GM21381 (cell line): ENCODE data around the gene FLT4.

ENCODE experiments used
- ATAC-seq: cut with Tn5 transposase; IDR thresholded peaks from one replicate; pipeline ENCODE4 v1.9.1; 2021; ENCODE audit warnings: mild to moderate bottlenecking, moderate library complexity; ENCODE audit not compliant: unreplicated experiment

The FLT4 gene

GRCh38 chr5:180609386-180609785 is 40.0 kb downstream of the FLT4 start:
- ATAC-seq: no peak

- no peak for ATAC-seq
Observed at GRCh38 chr5:180608572-180609310, 40.7 kb downstream of the FLT4 start.

GRCh38 chr5:180607861-180608571 is 41.4 kb downstream of the FLT4 start:
- ATAC-seq: no peak

GRCh38 chr5:180606215-180606785 is 43.1 kb downstream of the FLT4 start:
- ATAC-seq: no peak

GRCh38 chr5:180605554-180606214 is 43.7 kb downstream of the FLT4 start:
- ATAC-seq: no peak

- no peak for ATAC-seq
Observed at GRCh38 chr5:180604271-180604670, 45.1 kb downstream of the FLT4 start.

GRCh38 chr5:180603076-180603594 is 46.3 kb downstream of the FLT4 start:
- no peak for ATAC-seq

GRCh38 chr5:180602481-180603075 is 46.8 kb downstream of the FLT4 start:
- ATAC-seq: no peak

- ATAC-seq: no peak
Observed at GRCh38 chr5:180601591-180602480, 47.6 kb downstream of the FLT4 start.

- no peak for ATAC-seq
Observed at GRCh38 chr5:180600554-180601041, 48.8 kb downstream of the FLT4 start.

GRCh38 chr5:180599981-180600553 is 49.3 kb downstream of the FLT4 start:
- ATAC-seq: no peak

GRCh38 chr5:180599590-180599914 is 49.8 kb downstream of the FLT4 start:
- ATAC-seq: no peak

GRCh38 chr5:180598797-180599589 is 50.4 kb downstream of the FLT4 start:
- no peak for ATAC-seq

GRCh38 chr5:180598316-180598701 is 51.1 kb downstream of the FLT4 start:
- ATAC-seq: no peak

- ATAC-seq: no peak
Observed at GRCh38 chr5:180596668-180597231, 52.6 kb downstream of the FLT4 start.

- no peak for ATAC-seq
Observed at GRCh38 chr5:180596115-180596667, 53.2 kb downstream of the FLT4 start.

GRCh38 chr5:180595381-180596114 is 53.9 kb downstream of the FLT4 start:
- ATAC-seq: no peak

- no peak for ATAC-seq
Observed at GRCh38 chr5:180595046-180595379, 54.4 kb downstream of the FLT4 start.
